MV-4-11 (cell line): ENCODE measurements around the gene SLC25A42.
"Not testable (repeated sequence)": the region's sequence is repeated elsewhere in the genome, so short reads cannot be mapped to it uniquely, and the experiment has no call there.

Experiments used
- DNase-seq: peaks from one replicate; lab custom pipeline; 2025; lab: John Stamatoyannopoulos, UW

The SLC25A42 gene

DNA sequence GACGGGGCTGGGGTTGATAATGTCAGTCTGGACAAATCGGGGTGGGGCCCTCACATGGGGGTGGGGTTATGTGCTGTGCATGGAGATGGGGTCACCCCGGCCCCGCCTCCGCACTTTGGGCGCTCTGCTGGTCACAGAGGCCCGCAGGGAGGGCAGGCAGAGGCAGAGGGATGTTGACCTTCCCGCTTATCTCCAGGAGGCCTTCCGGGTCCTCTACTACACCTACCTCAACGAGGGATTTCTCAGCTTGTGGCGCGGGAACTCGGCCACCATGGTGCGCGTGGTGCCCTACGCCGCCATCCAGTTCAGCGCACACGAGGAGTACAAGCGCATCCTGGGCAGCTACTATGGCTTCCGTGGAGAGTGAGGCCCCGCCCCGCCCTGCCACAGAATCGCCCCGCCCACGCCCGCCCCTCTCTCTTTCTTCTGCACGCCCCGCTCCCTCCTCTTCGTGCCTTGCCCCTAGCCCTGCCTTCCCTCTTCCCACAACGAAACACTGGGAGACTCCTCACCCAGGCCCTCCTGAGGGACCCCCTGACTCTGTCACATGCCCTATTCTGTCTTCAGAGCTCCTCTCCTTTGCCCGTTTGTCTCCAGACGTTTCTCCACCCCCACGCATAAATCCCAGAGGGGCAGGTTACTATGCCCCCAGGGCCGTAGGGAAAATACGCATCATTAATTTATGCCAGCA, 41.7 kb downstream of the SLC25A42 start:
- no peak for DNase-seq

DNA sequence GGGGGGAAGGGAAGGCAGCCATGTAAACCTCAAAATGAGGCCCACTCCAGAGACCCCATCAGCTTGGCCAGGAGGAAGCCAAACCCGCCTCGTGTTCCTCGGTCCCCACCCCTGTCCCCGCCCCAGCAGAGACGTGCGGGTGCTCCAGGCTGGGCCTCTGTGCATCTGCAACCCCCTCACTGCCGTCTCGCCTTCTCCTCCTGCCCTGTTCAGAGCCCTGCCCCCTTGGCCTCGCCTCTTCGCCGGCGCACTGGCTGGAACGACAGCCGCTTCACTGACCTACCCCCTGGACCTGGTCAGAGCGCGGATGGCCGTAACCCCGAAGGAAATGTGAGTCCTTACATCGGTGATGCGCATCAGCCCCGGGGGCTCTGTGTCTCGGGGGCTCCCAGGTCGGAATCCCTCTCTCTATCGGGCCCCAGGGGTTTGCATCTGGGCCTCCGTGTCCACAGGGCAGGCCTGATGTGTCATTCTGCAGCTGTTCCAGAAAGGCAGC, 42.3 kb downstream of the SLC25A42 start:
- no peak for DNase-seq

DNA sequence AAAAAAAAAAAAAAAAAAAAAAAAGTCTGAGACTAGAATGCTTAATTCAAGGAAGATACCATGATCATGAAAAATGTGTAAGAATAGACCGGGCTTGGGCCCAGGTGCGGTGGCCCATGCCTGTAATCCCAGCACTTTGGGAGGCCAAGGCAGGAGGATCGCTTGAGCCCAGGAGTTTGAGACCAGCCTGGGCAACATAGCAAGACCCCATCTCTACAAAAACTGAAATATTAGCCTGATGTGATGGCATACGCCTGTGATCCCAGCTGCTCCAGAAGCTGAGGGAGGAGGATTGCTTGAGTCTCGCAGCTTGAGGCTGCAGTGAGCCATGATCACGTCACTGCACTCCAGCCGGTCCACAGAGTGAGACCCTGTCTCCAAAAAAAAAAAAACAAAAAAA, 43.1 kb downstream of the SLC25A42 start:
- DNase-seq = not testable (repeated sequence)

DNA sequence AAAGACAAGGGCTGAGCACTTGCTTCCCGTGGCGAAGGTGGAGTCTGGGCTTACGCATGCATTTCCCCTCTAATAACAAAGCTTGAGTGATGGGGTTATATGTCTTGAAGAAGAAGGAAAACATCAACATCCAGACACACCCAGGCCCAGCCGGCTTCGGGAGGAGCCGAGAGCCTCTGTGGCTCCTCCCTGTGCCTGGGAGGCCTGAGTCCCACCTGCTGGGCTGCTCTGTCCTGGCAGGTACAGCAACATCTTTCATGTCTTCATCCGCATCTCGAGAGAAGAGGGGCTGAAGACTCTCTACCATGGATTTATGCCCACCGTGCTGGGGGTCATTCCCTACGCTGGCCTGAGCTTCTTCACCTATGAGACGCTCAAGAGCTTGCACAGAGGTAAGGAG, 43.9 kb downstream of the SLC25A42 start:
- DNase-seq = no peak

DNA sequence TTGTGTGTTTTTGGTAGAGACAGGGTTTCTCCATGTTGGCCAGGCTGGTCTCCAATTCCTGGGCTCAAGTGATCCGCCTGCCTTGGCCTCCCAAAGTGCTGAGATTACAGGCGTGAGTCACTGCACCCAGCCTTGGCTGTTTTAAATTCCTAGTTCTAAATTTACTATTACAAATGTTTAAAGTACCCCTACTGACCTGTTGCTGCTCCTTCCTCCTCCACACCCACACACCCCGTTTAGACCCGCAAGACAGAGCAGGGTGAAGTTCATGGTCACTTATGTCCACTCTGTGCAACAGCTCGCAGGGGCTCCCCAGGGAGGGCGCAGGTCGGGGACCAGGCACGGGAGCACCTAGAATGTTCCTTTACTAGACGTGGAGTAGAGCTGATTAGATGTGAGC, 45.8 kb downstream of the SLC25A42 start:
- DNase-seq = no peak

DNA sequence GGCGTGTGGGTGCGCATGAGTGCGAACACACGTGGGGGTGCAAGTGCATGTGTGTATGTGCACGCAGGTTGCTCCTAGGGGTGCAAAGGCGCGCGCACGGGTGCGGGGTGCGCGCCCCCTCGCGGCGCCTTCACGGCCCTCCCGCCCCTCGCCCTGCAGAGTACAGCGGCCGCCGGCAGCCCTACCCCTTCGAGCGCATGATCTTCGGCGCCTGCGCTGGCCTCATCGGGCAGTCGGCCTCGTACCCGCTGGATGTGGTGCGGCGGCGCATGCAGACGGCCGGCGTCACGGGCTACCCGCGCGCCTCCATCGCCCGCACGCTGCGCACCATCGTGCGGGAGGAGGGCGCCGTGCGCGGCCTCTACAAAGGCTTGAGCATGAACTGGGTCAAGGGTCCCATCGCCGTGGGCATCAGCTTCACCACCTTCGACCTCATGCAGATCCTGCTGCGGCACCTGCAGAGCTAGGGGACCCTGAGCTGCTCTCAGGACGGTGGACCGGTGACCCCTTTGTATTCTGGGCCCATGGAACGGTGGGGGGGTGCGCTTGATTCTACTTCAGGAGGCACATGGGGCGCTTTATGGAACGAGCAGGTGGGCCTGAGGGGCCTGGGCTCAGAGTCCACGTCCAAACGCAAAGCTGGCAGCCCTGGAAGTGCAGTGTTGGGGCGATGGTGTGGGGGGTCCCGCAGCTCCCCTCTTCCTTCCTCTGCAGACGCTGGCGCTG, 46.8 kb downstream of the SLC25A42 start:
- DNase-seq = no peak

DNA sequence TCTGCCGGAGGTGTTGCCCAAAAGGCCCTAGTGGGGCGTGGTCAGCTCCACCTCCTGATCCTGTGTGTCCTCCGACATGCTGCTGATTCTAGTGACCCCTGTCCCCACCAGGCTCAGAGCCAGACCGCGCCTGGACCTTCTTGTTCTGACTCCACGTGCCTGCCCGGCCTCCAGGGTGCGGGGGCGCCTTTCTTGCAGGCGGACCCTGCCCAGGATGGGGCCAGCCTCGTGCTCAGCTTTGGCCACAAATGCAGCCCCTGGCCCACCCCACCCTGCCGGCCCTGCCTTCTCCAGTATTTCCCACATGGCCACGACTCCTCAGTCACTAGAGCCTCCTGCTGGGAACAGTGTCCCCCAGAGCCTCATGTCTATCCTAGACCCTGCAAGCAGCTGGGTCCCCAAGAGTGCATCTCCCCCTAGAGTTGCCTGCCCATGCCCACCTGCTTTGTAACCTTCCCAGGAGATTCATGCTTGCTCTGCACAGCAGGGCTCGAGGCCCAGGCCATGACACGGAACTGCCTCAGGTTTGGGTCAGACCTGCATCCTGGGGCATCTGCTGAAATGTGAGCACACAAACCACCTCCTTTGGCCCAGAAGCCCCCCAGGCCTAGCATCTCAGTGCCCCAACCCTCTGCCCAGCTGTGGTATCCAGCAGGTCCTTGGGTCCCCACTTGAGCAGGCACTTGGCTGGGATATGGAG, 47.5 kb downstream of the SLC25A42 start:
- DNase-seq = no peak

DNA sequence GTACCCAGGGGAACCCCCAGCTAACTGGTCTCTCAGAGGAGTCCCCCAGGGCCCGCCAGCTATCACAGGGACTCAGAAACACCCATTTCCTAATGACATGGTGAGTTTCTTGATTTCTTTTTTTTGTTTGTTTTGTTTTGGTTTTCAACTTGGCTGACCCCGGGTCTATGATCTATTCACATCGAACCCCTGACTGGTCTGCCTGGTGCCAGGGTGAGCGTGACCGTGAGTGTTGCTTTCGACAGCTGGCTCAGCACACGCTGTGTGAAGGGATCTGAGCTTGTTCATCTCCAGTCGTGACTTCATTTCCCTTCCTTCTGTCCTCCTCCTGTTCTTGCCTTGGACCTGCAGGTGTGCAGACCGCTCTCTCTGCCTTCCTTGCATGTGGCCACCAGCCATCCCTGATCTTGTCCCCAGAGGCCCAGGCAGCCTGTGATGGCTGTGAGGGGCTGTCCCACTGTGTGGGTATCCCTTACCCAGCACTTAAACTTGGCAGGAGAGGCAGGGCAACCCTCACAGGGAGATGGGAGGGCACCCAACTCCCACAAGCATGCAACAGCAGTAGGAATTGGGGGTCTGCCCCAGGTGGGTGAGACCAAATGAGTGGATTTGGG, 48.3 kb downstream of the SLC25A42 start:
- DNase-seq = no peak

DNA sequence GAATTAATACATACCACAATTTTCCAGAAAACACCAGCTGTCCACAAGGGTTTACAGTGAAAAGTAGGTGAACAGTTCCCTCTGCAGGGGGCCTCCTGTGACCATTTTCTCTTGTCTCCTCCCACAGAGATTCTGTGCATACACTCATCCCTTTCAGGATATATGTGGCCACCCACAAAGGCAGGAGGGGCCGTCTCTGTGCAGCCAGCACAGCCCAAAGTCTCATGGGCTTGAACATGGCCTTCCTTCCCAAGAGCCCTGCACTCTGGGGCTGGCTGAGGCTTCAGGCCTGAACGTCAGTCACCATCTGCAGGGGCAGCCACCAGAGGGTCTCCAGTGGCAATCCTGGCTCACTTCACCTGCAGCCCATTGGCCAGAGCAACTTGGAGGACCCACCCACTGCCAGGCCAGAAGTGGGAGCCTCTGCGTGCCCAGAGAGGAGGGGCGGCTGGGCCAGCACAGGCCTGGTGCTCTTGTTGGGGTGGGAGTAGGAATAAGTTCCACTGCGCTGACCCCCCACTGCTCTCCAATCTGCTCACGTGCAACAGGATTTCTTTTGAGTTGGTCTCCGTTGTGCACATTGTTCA, 49.3 kb downstream of the SLC25A42 start:
- DNase-seq = peak; percentile 74

DNA sequence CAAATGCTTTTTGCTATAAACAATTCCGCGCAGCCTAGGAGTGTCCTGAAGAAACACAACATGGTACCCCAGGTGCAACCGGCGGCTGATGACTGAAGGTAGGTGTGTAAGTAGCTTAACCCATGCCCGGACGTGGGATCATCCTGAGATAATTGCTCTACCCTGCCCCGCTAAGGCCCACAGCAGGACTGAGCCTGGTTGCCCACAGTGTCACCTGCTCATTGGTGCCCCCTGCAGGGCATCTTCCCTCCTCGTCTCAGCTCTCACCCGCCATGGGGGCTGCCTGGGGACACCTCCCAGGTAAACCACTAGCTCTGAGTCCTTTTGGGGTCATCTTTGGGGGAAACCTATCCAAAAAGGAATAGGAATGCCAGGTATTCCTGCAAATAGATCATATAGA, 52.2 kb downstream of the SLC25A42 start:
- DNase-seq = no peak

DNA sequence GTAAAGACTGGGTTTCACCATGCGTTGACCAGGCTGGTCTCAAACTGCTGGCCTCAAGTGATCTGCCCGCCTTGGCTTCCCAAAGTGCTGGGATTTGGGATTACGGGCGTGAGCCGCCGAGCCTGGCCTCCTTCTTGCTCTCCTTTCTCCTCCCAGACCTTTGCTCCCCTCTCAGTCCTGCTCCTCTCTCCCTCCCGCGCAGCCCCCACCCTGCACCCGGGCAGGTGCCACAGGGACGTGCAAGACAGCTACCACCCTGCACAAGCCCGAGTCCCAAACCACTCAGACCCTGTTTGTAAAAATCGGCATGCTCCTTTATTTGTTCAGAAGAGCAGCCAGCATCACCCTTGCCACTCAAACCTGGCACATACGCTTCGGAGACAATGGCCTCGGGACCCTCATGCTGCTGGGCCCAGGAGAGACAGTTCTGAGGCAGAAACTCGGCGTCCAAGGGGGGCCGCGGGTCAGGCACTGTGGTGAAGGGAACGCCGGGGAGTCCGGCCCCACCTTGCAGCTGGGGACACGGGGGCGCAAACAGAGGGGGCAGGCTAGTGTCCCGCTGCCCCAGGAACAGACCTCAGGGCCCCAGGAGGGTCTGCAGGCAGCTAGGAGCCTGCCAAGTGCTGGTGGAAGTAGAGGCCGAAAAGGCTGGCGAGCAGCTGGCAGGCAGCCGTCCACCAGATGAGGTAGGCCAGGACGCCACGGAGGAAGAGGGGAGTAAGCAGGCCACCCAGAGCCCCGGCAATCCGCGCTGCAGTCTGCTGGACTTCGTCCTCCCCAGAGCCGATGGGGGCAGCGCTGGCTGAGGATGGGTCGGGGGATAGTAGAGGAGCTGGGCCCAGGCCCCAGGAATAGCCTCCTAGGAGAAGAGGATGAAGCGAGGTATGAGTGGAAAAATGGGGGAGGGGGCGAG, 55.8 kb downstream of the SLC25A42 start:
- no peak for DNase-seq

DNA sequence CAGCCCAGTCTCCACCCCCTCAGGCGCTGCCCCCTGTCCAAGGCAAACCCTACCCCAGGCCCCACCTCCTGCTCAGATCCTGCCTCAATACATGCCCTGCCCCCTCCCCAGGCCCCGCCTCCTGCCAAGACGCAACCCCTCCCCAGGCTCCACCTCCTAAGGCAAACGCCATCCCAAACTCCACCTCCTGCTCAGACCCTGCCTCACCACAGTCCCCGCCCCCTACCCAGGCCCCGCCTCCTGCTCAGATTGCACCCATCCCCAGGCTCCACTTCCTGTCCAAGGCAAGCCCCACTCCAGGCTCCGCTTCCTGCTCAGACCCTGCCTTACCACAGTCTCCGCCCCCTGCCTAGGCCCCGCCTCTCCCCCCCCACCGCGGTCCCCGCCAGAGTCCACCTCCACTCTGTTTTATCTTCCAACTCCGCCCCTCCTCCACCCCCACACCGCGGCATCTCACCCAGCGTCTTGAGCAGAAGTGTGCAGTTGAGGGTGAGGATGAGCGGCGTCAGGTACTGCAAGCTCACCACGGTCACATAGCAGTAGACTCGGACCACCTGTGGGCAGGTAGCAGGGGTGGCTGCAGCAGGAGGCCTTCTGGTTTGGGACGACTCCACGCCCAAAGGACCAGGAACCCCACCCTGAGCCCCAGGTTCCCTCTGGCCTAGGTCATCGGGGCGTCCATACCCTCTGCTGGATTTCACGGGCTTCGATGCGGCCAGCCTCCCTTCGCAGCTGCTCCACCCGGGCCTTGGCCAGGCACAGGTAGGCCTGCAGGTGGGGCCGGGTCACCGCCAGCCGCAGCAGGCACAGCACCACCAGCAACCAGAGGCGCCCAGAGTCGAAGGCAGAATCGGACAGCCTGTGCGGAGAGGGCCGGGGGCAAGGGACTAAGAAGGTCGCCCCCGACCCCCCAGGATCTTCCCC, 56.8 kb downstream of the SLC25A42 start:
- peak; percentile 43 for DNase-seq

DNA sequence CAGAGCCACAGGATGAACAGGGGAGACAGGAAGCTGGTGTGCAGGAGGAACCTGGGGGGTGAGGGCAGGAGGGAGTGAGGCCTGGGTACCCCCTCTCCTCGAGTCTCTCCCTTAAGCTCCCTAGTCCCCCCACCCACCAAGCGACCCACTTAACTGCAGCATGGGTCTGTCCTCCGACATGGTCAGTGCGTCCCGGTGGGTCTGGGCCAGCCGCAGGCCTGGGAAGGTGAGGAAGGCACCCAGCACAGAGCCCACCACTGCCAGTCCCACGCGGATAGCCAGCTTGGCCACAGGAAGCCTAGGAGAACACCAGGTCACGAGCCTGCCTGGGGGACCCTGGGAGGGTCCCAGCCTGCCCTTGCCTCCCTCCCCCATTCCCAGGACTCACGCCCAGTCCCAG, 57.6 kb downstream of the SLC25A42 start:
- no peak for DNase-seq

DNA sequence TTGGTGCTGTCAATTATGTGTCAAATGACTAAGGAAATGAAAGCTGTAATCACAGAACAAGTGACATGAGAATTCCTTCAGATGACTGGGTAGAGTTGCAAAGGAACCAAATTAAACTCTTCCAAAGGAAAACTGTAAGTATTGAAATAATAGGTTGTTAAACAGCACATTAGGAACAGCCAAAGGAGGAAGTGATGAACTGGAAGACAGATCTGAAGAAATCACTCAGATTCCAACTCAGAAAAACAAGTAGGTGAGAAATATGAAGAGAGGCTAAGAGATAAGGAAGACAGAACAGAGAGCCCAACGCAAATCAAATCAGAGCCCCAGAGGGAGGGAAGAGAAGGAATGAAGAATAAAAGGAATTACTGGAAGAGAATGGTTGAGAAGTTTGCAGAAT, 59.1 kb downstream of the SLC25A42 start:
- no peak for DNase-seq

DNA sequence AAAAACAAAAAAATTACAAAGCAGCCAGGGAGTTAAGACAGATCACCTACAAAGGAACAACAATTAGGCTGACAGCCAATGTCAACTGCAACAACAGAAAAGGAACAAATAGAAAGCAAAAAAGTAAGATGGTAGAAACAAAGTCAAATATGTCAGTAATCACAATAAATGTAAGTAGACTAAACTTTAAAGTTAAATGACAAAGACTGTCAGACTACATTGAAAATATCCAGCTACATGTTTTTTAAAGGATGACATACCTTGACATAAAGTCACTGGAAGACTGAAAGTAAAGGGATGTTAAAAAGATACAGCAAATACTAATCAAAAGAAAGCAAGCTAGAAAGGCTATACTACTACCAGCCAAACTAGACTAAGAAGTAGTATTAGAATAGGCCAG, 59.6 kb downstream of the SLC25A42 start:
- DNase-seq = no peak

DNA sequence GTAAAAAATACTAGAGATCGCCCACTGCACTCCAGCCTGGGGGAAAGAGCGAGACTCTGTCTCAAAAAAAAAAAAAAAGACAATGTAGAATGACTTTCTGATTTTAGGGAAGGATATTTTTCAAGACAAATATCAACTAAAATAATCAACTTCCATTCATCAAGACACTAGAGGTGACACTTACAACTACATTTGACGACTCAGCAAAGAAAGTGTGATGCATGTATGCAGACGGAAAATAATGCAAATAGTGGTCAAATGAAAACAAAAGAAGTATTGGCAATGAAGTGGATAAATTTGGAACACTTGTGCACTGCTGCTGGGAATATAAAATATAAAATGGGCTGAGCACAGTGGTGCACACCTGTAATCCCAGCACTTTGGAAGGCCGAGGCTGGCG, 62.3 kb downstream of the SLC25A42 start:
- no peak for DNase-seq

DNA sequence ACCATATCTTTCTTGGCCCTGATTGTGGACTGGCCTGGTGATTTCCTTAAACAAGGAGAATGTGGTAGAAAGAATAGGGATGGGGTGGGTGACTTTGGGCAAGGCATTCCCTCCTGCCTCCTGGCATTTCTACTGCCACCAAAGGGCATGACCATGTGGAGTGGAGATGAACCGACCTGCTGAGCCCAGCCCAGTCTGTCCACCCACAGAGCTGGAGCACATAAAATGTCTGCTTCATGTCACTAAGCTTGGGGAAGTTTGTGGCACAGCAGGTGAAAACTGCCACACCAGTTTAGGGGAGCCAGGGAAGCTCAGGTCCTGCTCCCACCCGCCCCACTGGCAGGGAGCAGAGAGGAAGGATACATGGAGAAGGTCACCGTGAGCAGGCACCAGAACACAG, 68.2 kb downstream of the SLC25A42 start:
- no peak for DNase-seq

DNA sequence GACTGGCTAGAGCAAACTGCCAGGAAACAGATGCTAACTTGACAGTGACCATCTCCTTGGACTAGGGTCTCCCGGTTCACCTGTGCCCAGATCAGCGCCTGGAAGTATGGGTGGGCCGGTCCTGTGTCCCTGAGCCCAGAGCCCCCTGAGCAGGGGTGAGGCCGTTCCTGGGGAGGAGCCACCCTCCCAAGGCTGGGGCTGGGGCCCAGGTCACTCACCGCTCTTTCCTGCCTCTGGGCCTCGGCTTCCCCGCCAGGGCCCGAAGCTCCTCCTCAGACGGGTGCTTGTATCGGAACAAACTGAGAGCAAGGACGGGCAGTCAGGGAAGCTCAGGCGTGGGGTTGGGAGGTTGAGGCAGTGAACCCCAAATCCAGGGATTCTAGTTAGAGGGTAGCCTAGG, 69.1 kb downstream of the SLC25A42 start:
- DNase-seq = no peak

DNA sequence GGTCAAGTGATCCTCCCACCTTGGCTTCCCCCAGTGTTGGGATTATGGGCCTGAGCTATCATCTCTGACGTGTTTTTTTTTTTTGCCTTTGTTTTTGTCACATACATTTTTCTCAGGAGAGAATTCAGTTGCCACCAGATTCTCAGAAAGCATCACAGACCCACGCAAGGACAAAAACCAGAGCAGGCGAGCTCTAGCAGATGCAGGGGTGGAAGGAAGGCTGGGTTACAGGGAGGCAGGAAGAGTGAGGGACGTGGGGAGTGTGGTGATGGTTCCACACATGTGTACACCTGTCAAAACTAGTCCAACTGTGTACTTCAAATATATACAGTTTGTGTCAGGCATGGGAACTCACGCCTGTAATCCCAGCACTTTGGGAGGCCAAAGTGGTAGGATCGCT, 70.2 kb downstream of the SLC25A42 start:
- DNase-seq = no peak

DNA sequence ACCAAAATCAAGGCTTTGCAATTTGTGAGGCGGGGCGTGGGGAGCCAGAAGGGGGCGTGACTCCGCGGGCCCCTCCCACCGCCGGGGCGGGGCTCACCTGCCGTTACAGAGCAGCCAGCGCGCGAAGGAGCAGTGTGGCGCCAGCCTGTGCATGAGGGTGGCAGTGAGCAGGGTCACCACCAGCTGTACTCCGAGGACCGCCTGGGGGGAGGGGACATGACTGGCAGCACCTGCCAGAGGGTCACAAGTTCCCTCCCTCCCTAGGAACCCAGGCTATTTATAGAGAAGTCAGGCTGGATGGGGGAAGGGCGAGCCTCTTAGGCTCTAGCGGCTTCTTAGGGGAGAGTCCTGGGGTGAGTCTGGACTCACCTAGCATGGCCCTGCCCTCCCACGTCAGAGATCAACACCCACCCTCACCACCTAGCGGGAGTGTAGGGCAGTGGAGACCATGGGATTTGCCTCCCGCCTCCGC, 70.9 kb downstream of the SLC25A42 start:
- peak; percentile 48 for DNase-seq
